ENCODE data around the gene LMBR1.

Gene LMBR1

DNA sequence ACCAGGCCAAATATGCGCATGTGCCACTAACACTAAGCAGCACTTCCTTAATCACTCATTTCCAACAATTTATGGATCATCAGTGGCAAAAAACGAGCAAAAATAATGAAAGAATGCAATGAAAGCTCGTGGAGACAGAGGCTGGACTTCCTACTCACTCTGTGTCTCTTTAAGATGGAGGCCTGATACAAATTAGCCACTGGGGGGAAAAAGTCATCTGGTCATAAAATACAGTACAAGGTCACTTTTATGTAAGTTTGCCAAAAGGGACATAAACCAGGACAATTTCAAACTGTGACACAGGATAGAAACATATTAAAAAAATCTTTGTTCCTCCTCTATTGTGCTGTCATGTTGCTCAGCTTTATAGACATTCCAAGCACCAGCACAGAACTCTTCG is 101.7 kb downstream of the LMBR1 start:
- no peak for DNase-seq

DNA sequence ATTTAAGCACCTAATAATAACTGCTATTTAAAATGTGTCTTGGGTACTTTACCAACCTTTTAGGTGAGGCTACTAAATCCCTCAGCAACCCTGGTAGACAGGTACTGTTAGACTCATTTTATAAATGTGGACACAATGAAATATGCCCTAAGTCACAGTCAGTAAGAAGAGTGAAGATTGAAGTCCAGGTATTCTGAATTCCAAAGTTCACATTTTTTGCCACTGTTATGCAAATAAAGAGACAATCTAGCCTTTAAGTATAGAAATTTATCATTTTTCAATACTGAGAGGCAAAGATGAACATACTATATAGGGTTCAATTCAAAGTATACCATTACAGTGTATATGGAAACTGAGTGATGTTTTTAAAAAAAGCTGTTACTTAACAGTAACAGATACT is 102.7 kb downstream of the LMBR1 start:
- no peak for DNase-seq

DNA sequence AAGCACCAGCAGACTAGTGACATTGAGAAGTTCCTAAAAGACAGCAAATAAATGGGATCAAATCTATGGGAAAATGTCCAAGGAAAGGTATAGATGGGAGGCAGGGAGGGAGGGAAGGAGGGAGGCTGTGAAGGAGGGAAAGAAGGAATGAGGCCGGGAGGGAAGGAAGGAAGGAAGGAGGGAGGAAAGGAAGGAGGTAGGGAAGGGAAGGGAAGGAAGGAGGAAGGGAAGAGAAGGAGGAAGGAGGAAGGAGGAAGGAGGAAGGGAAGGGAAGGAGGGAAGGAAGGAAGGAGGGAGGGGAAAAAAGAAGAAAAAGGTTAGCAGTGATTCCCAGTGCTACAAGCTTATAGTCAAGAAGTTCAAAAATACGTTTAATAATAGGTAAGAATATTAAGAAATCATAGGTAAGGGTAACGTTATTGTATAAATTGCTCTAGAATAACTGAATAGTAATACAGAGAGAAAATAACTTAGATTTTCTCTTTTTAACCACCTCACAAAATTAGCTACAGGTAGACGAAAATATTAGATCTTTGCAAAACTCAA is 106.9 kb downstream of the LMBR1 start:
- no peak for DNase-seq

DNA sequence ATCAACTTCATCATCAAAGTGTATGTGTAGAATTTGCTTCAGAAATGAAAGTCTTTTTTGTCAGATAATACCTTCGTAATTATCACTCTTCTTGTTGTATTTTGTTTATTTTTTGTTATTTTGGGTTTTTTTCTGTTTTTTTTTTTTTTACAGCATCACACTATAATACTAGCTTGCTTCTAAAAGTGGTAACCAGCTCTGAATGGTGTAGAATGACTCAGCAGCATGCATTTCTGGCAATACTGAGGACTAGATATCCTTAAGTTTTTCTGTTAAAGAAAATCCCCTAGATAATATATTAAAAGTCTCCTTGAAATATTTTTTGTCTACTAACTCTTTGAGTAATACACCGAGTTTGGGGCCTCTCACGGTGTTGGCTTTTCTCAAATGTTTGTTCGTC is 109.1 kb downstream of the LMBR1 start:
- DNase-seq: no peak

DNA sequence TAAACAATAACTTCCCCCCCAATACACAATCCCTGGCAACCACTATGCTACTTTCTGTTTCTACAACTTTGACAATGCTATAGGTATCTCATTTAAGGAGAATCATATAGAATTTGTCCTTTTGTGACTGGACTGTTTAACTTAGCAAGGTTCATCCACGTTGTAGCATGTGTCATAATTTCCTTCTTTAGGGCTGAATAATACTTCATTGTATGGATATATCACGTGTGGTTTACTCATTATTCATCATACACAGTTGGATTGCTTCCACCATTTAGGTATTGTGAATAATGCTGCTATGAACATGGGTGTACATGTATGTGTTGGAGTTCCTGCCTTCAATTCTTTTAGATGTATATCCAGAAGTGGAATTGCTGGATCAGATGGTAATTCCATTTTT is 111.0 kb downstream of the LMBR1 start:
- DNase-seq: no peak

DNA sequence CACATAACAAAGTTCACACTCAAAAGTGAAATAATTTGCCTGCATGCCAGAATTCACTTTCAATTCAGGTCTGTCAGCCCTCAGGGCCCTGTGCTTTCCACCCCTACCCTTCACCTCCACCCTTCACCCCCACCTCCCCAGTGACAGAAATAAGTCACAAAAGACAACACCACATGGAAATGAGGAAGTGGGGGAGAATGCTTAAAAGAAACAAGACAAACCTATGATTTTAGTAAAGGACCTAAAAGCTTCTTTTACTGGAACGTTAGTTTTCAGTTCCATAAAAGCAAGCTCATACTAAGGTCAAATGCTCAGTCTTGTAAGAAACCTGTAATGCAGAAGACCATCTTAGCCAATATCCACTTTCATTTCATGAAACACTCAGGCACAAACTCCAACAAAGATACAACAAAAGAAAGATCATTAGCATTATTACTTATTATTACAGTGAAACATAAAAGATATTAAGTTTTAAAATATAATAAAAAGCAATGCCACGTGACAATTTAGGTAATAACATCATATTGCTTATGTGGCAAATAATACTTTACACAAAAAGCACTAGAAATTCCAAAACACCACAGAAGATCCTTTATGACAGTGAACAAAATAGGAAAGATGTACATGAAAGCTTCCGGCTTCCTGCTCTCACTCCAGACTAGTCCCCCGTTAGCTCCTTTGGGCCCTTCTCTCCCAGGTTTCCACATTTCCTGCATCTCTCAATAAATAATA is 112.1 kb downstream of the LMBR1 start:
- peak; percentile 13 for DNase-seq

DNA sequence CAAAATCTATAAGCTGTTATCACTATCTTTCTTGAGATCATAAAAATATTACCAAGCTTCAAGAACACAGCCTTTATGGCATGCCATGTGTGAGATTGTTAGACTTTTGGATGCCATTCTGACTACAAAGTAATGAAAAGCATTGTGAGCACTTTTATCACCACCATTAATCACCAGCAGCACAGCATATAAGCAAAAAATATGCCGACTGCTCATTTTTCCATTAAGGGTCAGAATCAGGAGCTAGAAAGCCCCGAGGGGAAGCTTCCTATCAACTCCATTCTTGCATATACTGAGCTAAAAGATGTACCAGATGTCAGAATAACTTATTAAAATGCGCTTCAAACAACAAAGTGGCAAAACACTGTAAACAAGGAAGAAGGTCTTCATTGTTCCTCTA is 114.3 kb downstream of the LMBR1 start:
- no peak for DNase-seq

DNA sequence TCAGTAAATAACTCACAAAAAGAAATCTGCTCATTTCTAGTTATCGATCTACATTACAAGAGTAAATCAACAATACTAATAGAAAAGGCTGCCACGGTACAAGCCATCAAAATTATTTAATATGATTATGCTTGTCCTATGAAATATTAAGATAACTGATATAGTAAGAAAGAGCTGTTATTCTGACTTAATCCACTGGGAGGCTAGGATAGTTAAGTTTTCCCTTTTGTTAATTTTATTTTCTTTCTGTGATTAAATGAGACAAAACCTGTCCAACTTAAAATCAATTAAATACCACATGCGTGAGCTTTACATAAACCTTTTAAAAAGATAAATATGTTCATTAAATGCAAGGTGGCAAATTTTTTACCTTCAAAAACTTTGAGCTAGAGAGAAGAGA is 114.8 kb downstream of the LMBR1 start:
- no peak for DNase-seq

DNA sequence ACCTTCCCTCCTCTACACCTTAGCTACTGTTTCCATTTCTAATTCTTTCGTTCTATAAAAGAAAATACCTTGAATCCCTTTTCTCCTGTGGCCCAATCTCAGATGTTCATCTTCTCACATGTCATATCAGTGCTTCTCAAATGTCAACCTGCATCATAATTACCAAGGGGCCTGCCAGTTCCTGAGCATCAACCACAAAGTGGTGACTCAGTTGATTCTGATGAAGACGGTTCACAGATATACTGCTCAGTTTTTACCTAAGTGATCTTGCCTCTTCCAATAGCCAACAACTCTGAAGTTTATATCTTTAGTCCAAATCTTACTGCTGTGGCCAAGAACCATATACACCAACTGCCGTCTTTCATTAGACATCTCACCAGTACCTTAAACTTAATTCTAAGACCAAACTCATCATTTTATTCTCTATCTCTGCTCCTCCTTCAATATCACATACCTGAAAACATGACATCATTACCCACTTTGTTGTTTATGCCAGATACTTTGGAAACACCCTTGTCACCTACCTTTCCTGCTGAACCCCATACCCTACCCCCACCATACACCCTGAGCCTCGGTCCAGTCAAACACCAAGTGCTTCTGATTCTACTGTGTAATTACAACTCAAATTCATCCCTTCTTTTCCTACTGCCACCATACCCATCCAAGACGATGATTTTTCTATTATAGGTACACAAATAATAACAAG is 115.5 kb downstream of the LMBR1 start:
- DNase-seq: no peak

DNA sequence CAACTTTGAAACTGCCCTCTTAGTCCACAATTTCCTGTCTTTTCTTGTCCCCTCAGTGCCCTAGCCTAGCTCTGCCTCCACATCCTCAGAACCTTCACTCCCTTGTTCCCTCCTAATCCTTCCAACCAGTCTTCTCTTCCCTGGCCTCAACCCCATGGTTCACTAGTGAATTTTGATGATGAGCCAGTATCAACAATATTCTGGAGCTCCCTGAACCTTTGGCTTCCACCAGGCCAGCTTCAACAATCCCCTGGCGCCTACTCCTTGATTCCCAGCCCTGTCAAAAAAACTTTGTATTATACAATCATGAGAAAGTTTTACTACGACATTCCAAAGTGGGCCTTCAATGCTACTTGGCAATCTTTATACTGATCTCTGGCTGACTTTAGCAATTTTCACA is 116.5 kb downstream of the LMBR1 start:
- no peak for DNase-seq

DNA sequence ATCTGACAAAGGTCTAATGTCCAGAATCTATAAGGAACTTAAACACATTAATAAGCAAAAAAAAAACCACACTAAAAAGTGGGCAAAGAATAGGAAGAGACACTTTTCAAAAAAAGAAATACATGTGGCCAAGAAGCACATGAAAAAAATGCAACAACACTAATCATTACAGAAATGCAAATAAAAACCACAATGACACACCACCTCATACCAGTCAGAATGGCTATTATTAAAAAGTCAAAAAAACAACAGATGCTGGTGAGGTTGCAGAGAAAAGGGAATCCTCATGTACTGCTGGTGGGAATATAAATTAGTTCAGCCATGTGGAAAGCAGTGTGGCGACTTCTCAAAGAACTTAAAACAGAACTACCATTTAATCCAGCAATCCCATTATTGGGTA is 119.0 kb downstream of the LMBR1 start:
- no peak for DNase-seq

DNA sequence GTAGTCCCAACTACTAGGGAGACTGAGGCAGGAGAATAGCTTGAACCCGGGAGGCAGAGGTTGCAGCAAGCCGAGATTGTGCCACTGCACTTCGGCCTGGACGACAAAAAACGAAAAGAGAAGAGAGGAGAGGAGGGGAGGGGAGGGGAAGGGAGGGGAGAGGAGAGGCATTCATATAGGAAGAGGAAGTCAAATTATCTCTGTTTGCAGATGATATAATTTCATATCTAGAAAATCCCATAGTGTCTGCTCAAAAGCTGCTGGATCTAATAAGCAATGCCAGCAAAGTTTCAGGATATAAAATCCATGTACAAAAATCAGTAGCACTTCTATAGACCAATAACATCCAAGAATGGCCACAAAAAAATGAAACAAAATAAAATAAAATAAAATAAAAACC is 120.3 kb downstream of the LMBR1 start:
- no peak for DNase-seq

DNA sequence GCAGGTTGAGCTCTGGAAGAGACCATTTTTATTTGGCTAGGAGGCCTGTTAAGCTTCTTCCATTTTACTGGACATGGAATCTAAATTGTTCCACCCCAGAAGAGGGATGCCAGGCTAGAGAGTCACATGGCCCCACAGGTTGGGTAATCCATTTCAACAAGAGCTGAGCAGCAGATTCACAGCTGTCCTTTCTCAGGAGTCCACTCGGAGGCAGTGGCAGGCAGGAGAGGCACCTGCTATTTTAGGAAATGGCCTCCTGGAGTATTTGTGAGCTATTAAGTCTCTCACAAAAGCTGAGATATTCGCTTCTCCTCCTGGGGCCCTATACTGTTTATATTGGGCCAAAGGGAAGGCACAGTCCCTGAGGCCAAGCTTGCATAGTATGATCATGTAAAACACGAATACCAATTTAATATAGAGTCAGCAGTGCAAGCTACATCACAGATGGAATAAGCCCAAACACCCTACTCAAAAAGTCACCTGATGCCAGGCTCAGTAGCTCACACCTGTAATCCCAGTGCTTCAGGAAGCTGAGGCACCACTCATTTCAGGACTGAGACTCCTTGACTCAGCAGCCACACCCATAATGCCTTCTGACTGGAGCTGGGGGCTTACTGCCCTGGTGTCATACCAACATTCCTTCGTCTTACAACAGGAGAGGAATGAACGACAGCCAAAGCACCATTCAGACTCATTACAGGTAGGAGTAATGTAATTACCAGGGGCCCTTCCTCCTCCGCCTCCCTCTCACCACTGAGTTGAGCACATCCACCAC is 124.1 kb downstream of the LMBR1 start:
- no peak for DNase-seq

DNA sequence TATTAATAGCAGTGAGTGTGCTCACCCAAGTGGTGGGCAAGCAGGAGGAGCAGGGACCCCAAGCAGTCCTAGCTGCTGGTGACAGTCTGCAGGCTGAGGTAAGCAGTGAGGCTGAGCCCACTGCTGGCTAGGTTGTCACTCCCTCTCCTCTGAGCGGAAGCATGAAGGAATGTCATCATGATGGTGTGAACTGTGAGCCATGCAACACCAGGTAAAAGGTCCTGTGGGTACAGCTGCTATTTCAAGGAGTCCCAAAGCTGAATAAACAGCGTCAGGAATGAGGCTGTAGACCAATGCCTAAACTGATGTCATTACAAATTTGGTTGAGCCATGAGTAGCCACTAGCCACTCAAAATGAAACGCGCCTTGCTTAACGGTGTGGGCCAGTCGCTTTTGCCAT is 126.3 kb downstream of the LMBR1 start:
- DNase-seq: no peak

DNA sequence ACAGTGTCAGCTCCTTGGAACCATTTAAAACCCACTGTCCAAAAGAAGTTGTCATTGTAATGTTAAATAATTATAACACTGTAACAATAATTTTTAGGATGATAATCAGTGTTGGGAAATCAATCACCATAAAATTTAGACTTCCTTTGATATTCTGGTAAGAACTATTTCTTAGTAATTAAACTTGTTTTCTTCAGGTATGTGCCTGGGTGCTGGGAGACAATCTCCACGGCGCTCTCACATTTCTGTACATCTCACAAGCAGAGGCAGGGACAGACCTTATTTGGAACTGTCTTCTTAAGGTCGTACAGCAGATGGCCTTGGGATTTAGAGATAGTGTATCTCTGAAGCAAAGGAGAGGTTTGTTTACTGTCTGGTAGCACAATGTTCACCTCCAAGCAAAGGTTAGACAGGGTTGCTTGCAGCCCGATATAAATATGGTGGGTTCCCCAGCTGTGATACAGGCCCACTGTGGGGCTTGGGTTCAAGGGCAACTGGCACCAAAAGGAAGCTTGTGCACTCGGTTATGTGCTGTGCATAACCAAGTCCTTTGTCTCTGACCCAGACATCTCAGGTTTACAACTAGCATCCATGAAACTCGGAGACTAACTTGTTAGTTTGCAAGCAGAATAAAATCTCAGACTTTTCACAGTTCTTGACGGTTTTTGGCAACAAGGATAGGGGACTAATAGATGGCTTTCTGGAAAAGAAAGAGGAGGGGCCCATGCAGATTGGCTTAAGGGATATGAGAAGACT is 126.9 kb downstream of the LMBR1 start:
- no peak for DNase-seq

DNA sequence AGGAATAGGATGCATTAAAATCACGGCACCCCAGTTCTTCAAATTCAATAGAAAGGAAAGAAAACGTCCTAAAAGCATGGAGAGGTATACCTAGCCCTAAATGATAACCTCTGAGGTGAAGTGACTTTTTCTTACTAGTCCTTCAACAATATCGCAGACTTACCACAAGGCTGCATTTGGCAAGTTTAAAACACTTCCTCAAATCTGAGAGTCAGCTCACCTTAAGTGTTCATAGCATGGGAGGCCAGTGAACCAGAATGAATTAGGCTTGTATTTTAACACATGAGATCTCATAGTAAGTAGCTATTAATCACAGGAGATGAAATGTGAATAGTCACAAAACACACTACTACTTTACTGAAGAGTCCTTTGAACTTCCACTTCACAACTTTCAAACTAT is 128.2 kb downstream of the LMBR1 start:
- DNase-seq: no peak

DNA sequence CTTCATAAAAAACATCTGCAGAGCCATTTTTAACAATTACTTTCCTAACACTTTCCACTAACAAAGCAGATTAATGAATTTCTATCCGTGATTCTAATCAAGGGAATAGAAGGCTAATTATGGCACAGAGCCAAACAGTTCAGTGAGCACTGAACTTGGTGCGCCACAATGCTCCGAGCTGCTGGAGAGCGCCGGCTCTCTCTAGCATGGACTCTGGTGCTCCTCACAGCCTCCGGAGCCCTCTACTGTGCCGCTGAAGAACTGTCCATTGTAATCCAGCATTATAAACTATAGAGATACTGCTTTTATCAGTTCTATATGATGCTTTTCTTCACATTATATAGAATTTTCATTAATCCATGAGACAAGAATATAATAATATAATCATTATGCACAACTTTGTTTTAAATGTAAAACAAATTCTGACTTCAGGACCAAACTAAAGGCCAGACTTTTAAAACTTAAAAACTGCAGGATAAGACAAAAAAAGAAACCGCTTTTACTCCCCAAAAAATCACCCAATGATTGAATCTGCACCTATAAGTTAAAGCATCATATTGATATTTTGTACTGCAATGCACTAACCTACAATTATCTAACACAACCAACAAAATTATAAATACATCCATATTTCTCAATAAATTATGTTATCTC is 128.8 kb downstream of the LMBR1 start:
- no peak for DNase-seq

DNA sequence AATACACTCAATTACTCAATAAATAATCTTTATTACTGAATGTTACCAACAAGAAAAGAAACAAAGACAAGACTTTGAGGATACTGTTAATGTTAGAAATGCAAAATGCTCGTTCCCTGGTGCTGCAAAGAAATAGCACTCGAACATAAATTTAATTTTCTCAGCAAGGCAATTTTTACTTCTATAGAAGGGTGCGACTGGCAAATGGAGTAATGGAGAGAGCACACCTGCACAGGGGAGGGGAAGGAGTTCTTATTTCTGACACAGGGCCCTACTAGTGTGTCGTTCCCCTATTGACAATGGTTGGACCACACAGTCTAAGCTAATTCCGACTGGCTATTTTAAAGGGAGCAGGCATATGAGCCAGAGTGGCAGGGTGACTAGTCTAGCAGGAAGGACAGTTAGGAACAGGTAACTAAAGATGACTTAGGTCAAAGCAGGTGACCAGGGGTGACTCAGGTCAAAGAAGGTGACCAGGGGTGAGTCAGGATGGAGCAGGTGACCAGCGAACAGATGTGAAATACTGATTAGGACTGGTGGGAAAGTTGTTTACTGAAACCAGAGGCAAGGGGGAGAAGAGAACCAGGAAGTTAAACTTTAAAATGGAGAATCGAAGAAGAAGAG is 133.3 kb downstream of the LMBR1 start:
- no peak for DNase-seq

DNA sequence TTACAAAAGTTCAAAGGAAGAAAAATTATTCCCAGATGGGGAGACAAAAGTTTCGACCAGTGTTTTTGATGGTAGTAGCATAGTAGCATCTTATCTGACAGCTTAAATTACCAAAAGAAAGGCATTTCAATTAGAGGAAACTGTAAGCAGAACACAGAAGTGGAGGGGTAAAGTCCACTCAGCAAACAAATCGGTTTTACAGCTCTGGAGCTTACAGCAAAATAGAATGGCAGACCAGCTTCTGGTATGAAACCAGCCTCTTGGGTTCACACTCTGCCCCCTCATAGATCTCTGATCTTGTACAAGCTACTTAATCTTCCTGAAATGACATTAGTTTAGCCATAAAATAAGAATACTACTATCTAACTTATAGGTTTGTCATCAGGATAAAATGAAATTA is 133.8 kb downstream of the LMBR1 start:
- DNase-seq: no peak

DNA sequence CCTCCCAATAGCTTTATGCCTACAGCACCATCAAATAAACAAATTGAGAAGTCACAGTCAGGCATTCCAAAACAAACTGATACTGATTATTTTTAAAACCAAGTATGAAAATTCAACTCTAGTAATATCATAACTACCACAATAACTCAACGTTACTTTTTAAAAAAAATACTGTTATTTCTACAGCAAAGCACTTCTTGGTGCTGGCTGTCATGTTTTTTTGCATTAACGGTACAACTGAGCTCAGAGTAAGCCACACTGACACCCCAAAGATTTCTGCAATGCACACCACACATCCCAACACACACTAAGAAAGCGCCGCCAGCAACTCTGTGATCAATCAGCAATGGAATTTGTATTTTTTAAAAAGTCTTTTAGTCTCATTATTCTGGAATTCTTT is 138.8 kb downstream of the LMBR1 start:
- no peak for DNase-seq

DNA sequence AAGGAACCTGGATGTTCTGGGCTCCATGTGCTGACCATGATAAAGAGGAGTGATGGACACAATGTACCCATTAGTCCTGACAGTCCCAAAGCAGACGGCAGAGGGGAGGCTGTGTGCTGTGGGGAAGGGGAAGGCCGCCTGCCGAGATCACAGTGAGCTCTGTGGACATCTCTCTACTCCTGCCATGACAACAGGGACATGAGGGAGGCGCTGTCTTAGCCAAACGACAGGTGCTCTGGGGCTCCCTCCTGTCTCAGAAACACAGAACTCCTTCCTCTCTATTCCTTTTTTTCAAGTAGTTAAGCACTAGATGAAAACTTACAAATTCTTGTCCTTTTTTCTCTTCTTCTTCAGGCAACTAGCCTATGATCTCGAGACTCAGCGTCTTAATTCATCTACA is 139.4 kb downstream of the LMBR1 start:
- no peak for DNase-seq

DNA sequence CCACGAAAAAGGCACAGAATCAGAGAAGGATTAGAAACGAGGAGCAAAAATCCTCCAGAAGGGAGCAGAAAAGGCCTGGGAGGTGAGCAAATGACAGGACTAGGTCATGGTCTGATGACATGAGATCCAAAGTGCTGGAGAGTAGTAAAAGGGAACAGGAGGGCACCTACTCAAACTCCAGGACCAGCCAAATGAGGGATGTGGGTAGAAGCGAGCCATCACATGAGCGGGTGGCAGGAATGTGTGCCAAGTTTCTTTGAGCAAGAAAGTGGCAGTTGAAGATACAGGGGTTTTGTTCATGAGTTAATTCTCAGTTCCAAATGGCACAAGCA is 139.8 kb downstream of the LMBR1 start:
- no peak for DNase-seq
